Tibial nerve (tissue), 4 donors: Measurements from ENCODE around the gene RILPL1.

ENCODE experiments used
- EP300 ChIP-seq, 2 donors: sonication (generic); formaldehyde crosslinking; IDR thresholded peaks; one replicate each; pipeline ENCODE4 v1.6.1; 2017; ENCODE audit warnings: antibody characterized with exemption in 2 of 2, mild to moderate bottlenecking in 1 of 2
- POLR2A ChIP-seq, 2 donors: fragments of 450-650 bp; IDR thresholded peaks; one replicate each; pipeline ENCODE4 v1.6.1; 2017; ENCODE audit warnings: antibody characterized with exemption in 2 of 2, mild to moderate bottlenecking in 2 of 2, moderate library complexity in 2 of 2
- TF ChIP-seq, protein P1 (sequence below), 5 experiments: fragments of 200-600 bp in 3 of 5; fragments of 450-650 bp in 2 of 5; sonication (generic) in 3 of 5; IDR thresholded peaks; one replicate each; pipeline ENCODE4 v1.5.1; 2016 to 2019; ENCODE audit warnings: antibody characterized with exemption in 5 of 5, mild to moderate bottlenecking in 3 of 5, moderate library complexity in 2 of 5

- no peak for TF ChIP-seq POLR2A (IDR thresholded peaks at IDR 0.05)
- TF ChIP-seq, protein P1, sequence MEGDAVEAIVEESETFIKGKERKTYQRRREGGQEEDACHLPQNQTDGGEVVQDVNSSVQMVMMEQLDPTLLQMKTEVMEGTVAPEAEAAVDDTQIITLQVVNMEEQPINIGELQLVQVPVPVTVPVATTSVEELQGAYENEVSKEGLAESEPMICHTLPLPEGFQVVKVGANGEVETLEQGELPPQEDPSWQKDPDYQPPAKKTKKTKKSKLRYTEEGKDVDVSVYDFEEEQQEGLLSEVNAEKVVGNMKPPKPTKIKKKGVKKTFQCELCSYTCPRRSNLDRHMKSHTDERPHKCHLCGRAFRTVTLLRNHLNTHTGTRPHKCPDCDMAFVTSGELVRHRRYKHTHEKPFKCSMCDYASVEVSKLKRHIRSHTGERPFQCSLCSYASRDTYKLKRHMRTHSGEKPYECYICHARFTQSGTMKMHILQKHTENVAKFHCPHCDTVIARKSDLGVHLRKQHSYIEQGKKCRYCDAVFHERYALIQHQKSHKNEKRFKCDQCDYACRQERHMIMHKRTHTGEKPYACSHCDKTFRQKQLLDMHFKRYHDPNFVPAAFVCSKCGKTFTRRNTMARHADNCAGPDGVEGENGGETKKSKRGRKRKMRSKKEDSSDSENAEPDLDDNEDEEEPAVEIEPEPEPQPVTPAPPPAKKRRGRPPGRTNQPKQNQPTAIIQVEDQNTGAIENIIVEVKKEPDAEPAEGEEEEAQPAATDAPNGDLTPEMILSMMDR (IDR thresholded peaks at IDR 0.05) = no peak
- TF ChIP-seq EP300 (IDR thresholded peaks at IDR 0.05) = no peak
Measured at GRCh38 chr12:123488539-123489230, 44.8 kb downstream of the RILPL1 start.
